Dermis blood vessel endothelial cell (primary cell): Measurements from ENCODE around the gene PGA4. TPM values are rescaled to one million over a fixed set of nuclear protein-coding genes. Genes with fewer than 3 reads are reported as not detected.

Source experiments
- DNase-seq: peaks from one replicate; pipeline ENCODE4 v3.0.0; 2010
- total RNA-seq: library from RNA; depleted of rRNA; stranded (reverse); fragments of >200 nt; gene quantifications from 2 replicates; pipeline ENCODE4 v1.2.3, GENCODE V29; 2014

PGA4 gene
- total RNA-seq, 1 donor from 2014 or later = not detected

GRCh38 chr11:61279934-61280659 is 58.0 kb downstream of the PGA4 start:
- DNase-seq = no peak

DNA sequence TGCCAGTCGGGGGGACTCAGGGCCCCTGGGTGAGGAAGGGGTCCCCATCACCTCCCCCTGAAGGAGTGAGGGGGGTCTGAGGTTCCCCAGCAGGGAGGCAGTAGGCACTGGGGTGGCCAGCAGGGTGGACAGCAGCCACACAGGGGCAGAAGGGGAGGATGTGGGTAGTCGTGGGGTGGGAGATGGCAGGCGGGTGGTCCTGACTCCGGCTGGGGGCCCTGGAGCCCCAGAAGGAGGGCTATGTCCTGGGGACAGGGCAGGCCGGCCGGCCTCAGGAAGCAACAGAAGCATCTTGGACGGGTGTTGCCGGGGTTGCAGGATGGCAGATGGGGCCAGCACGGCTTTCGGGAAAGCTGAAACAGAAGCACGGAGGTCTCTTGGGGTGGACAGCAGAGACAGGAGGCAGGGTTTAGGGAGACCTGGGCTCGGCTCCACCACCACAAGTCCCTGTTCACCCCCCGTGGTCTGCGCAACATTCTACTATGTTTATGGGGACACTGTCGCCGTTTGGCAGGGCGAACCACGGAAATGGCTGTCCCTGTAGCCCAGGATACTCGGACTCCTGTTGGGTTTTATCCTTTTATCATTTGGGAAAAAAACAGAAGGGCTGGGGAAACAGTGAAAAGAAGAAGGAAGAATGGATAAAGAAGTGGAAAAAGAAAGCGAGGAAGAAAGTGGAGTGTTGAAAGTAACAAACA is 58.9 kb downstream of the PGA4 start:
- no peak for DNase-seq

Other genes starting within 250 kb of the PGA4 start
- gene CD5, start 119.9 kb upstream of the PGA4 start, total RNA-seq = not detected in 2 replicates
- gene VPS37C, start 60.9 kb upstream of the PGA4 start, total RNA-seq = 9.7 and 14.1 TPM in 2 replicates
- not detected in 2 replicates for gene PGA3, start 18.8 kb upstream of the PGA4 start, total RNA-seq
- gene PGA5, start 18.8 kb downstream of the PGA4 start, total RNA-seq = not detected in 2 replicates
- 6.8 and 8.8 TPM in 2 replicates for gene VWCE, start 73.0 kb downstream of the PGA4 start, total RNA-seq
- gene DDB1, start 110.8 kb downstream of the PGA4 start, total RNA-seq = 328 and 389 TPM in 2 replicates
- 27.2 and 33.9 TPM in 2 replicates for gene TKFC, start 110.9 kb downstream of the PGA4 start, total RNA-seq
- 58.4 and 75.4 TPM in 2 replicates for gene CYB561A3, start 139.5 kb downstream of the PGA4 start, total RNA-seq
- 12.6 and 12.8 TPM in 2 replicates for gene TMEM138, start 140.0 kb downstream of the PGA4 start, total RNA-seq
- 8.8 and 14.0 TPM in 2 replicates for gene TMEM216, start 170.2 kb downstream of the PGA4 start, total RNA-seq
- gene CPSF7, start 207.6 kb downstream of the PGA4 start, total RNA-seq = 16.7 and 22.2 TPM in 2 replicates
- 23.2 and 57.0 TPM in 2 replicates for gene SDHAF2, start 207.8 kb downstream of the PGA4 start, total RNA-seq